ENCODE results near the gene IRAK3.

Gene IRAK3

GRCh38 chr12:66188584-66189485 lies at the start of gene IRAK3:
TSS of gene IRAK3 (plus strand) at chr12:66189214. CDS start at chr12:66189300, 86 bp downstream.
- DNase-seq: peak in 3 of 6 experiments; percentile 14 to 35 (median 17)

- no peak for DNase-seq
Observed at GRCh38 chr12:66139328-66139727, 49.7 kb upstream of the IRAK3 start.

GRCh38 chr12:66140731-66141130 lies 48.3 kb upstream of the IRAK3 start:
- DNase-seq: peak in 1 of 6 experiments; percentile 3

- no peak for DNase-seq
Observed at GRCh38 chr12:66141299-66141698, 47.7 kb upstream of the IRAK3 start.

GRCh38 chr12:66142826-66143225 lies 46.2 kb upstream of the IRAK3 start:
- DNase-seq: no peak

- no peak for DNase-seq
Observed at GRCh38 chr12:66143868-66144267, 45.1 kb upstream of the IRAK3 start.

GRCh38 chr12:66144791-66145754 lies 43.9 kb upstream of the IRAK3 start:
- peak in 1 of 6 experiments; percentile 10 for DNase-seq

GRCh38 chr12:66149702-66150398 lies 39.2 kb upstream of the IRAK3 start:
- no peak for DNase-seq

GRCh38 chr12:66152732-66153131 lies 36.3 kb upstream of the IRAK3 start:
- no peak for DNase-seq

- no peak for DNase-seq
Observed at GRCh38 chr12:66154776-66155175, 34.2 kb upstream of the IRAK3 start.

GRCh38 chr12:66156654-66157053 lies 32.4 kb upstream of the IRAK3 start:
- DNase-seq: no peak

GRCh38 chr12:66159123-66159522 lies 29.9 kb upstream of the IRAK3 start:
- no peak for DNase-seq

GRCh38 chr12:66160704-66161103 lies 28.3 kb upstream of the IRAK3 start:
- no peak for DNase-seq

GRCh38 chr12:66162701-66163100 lies 26.3 kb upstream of the IRAK3 start:
- DNase-seq: no peak

GRCh38 chr12:66163289-66163688 lies 25.7 kb upstream of the IRAK3 start:
- DNase-seq: no peak

- DNase-seq: no peak
Observed at GRCh38 chr12:66164349-66164821, 24.6 kb upstream of the IRAK3 start.

- DNase-seq: no peak
Observed at GRCh38 chr12:66165141-66165540, 23.9 kb upstream of the IRAK3 start.

- no peak for DNase-seq
Observed at GRCh38 chr12:66166561-66166960, 22.5 kb upstream of the IRAK3 start.

GRCh38 chr12:66168410-66168809 lies 20.6 kb upstream of the IRAK3 start:
- DNase-seq: no peak

GRCh38 chr12:66169221-66170170 lies 19.5 kb upstream of the IRAK3 start, which contains the start of gene TMBIM4:
TSS of gene TMBIM4 (minus strand) at chr12:66169996. CDS start at chr12:66169951, 45 bp downstream.
- peak; percentile 75 to 93 (median 86) for DNase-seq

- no peak for DNase-seq
Observed at GRCh38 chr12:66170606-66171005, 18.4 kb upstream of the IRAK3 start.
